ENCODE data around the gene CD34.
"Not testable (repeated sequence)": the region's sequence is repeated elsewhere in the genome, so short reads cannot be mapped to it uniquely, and the experiment has no call there.

Gene CD34

DNA sequence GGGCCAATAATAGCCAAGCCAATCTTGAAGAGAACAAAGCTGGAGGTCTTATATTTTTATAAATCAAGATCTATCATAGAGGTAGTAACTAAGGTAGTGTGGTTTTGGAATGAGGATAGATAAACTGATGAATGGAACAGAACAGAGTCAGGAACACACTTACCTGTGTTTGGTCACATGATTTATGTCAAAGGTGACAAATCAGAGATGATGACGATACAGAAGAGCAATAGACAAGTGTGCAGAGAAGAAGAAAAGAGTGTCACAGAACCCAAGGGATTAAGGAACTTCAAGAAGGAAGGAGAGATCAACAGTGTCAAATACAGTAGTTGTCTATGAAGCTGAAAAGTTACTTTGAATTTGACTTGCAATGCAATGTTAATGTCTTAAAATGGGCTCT is 16.1 kb upstream of the CD34 start:
- DNase-seq, result no peak

- DNase-seq, result not testable (repeated sequence)
Measured at GRCh38 chr1:207925969-207926368, 15.0 kb upstream of the CD34 start.

DNA sequence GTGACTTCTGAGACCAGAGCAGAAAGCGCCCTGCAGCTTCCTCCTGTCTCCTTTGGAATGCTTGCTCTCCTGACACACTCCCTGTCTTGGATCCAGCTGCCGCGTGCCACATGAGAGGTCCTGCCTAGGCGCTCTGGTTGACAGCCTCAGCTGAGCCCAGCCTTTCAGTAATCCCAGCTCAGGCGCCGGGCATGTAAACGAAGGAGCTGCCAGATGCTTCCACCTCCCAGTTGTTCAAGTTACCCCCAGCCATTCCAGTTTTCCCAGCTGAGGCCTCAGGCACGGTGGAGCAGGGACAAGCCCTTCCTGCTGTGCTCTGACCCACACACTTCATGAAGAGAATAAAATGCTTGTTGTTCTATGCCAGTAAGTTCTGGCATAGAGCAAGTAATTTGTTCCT is 14.3 kb upstream of the CD34 start:
- peak; percentile 81 for DNase-seq

GRCh38 chr1:207923561-207923960 is 12.6 kb upstream of the CD34 start:
- DNase-seq, result no peak

DNA sequence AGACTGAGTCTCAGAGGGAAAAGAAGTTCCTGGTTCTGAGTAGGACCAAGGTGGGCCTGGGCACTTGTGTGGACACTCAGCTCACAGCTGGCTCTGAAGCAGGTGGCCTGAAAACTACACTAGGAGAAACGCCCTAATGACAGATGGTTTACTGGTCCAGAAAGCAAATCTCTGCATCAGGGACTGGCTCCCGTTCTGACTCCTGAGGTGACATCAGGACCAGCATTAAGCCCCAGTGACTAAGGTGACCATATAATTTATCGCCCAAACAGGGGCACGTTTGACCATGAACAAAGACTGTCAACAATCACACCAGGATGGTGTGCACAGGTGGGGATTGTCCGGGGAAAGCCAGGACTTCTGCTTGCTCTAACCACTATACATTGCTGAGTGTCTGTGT is 12.2 kb upstream of the CD34 start:
- no peak for DNase-seq

DNA sequence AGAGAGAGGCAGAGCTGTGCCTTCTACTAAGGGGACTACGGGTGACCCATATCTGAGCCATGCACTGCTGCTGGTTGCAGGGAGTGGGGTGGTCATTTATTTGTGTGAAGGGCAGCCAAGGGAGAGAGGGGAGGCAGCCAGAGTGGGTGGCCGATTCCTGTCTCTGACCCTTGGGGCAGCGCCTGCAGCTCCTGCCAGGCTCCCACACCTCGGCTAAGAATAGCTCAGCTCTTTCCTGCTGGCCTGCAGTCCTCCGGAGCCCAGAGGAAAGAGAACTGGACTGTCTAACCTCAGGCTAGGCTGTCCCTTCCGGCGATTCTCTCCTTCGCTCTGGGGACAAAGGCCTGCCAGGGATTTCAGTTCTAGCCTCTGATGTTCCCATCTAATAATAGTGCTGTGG is 11.6 kb upstream of the CD34 start:
- peak; percentile 46 for DNase-seq

DNA sequence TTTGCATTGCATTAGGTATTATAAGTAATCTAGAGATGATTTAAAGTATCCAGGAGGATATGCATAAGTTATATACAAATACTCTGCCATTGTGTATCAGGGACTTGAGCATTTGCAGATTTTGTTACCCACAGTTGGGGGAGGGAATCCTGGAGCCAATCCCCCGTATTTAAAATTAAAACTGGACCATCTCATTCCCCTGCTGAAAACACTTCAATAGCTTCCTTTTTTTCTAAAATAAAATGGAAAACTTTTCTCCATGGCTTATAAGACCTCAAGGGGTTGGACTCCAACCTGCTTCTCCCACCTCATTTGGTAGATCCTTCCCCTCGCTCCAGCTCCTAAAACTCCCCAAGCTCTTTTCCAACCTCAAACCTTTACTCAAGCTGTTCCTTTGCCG is 10.4 kb upstream of the CD34 start:
- DNase-seq, result no peak

- DNase-seq, result peak; percentile 64
Measured at GRCh38 chr1:207920444-207921021, 9.6 kb upstream of the CD34 start.

DNA sequence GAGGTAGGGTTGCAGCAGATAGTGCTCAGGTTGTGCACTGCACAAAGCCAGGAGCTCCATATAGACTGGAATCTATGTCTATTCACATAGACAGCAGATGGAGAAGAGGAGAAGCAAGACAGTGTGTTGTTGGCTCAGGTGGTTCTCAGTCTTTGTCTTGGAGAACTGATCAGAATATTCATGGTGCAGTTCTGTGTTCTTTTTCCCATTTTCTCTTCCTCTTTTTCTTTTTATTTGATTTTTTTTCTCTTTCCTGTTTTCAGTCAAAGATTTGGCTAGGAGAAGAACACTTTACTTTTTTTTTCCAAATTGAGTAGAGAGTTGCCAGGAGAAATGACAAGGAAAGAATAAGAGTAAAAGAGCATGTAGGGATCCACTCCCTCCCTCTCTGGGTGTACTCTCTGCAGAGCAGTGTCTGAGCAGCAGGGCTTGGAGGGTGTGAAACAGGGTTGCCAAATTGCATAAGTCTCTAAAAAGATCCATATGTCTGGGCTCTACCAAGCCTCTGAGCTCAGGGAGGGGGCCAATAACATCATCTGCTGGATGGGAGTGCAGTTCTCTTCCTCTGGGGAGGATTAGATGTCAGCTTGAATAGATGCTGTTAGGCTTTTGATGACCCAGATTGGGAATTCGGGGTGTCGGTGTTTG is 8.7 kb upstream of the CD34 start:
- DNase-seq, result peak; percentile 85

GRCh38 chr1:207918581-207918980 is 7.7 kb upstream of the CD34 start:
- no peak for DNase-seq

GRCh38 chr1:207918011-207918410 is 7.1 kb upstream of the CD34 start:
- no peak for DNase-seq

DNA sequence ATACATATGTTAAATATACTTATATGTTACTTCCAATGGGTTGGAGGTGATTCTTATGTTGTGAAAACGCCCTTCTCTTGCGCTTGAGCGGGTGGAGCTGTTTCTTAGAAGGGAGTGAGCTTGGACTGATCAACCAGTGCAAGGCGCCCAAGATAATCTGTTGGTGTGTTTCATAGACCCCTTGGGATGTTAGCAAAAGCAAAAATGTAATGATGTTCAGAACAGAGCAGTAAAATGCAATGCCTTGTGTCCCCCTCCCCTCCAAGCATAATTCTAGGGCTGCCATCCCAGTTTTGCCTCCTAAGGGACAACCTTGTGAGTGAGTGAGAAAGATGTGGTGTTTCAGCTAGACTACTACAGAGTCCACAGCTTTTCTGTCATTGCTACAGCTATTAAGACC is 6.2 kb upstream of the CD34 start:
- DNase-seq, result peak; percentile 77

- no peak for DNase-seq
Measured at GRCh38 chr1:207913951-207914350, 3.0 kb upstream of the CD34 start.

DNA sequence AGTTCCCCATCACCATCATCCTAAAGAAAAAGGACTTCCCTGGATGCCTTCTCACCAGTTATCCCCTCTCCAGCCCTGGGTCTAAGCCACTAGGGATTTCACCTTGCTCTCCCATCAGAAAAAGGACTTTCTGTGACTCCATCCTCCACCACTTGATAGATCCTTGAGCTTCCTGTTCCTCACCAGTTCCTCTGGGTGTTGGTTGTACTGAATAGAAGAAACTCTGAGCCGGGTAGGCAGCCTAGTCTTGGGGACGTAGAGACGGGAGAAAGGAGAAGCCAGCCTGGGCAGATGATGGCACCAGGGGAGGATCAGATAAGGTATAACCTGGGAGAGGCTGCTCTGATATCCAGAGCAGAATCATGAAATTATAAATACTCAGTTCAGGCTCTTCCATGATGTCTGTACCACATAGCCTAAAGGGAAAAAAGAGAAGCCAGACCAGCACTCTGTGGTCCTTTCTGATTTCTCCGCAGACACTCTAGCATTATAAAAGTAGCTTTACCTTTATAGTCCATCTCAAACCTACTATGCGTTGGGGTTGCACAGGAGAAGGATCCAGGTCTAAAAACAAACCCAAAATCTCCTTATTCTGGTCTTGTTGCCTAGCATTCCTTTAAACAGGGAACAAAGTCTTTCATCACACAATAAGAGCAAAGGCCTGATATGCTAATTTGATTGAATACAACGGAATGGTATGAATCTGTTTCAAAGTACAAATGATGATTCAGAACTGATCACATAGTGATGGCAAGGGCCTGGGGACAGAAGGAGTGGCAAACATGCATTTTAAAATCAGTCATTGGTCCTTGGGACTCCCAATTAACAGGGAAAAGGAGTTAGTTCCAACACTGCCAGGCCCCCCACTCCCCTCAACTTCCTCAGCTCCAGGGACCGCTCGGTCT is 1.2 kb upstream of the CD34 start:
- DNase-seq, result no peak

DNA sequence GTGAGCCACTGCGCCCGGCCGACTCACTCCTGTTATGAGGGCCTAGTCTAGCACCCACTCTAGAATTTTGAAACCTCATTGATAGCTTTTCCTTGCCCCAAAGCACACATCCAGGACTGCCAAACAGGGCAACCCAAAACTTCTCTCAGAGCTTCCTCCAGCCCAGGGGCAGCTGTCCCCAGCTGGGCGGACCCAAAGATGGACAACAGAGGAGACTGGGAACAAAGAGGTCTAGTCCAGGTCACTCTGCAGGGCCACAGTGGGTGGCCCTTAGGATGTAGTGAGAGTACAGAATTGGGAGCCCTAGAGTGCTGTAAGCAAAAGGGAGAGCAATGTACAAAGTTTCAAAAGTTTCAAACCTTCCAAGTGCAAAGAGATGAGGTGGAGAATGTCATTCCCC is 1.2 kb downstream of the CD34 start:
- no peak for DNase-seq

DNA sequence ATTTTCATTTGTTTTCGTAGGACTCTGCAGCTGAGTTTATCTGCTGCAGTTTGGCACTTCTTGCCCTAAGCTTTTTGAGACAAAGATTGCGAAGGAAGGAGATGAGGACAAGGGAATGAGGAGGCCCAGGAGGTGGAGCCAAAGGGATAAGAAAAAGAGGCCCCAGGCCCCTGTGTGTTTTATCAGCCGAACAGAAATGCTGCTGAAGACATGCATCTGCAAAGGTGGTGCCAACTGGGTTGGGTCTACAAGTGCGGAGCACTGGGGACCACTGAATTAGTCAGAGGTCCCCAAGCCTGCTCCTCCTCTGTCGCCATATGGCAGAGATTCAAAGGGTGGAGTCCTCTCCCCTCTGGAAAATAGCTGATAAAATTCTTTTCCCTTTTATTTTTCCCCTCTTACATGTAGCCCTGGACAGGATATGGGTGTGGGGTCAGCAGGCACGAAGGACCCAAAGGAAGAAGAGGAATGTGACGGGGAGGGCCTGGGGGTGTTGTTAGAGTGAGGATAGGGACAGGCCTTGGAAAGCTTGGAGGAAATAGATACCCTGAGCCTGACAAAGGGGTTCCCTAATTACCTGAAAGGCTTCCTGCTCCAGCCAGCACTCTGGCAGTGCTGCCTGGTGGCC is 2.7 kb downstream of the CD34 start:
- DNase-seq, result peak; percentile 47

- no peak for DNase-seq
Measured at GRCh38 chr1:207904391-207904790, 6.5 kb downstream of the CD34 start.

- no peak for DNase-seq
Measured at GRCh38 chr1:207903767-207904166, 7.2 kb downstream of the CD34 start.

- no peak for DNase-seq
Measured at GRCh38 chr1:207903053-207903452, 7.9 kb downstream of the CD34 start.

GRCh38 chr1:207902566-207902965 is 8.4 kb downstream of the CD34 start:
- no peak for DNase-seq

DNA sequence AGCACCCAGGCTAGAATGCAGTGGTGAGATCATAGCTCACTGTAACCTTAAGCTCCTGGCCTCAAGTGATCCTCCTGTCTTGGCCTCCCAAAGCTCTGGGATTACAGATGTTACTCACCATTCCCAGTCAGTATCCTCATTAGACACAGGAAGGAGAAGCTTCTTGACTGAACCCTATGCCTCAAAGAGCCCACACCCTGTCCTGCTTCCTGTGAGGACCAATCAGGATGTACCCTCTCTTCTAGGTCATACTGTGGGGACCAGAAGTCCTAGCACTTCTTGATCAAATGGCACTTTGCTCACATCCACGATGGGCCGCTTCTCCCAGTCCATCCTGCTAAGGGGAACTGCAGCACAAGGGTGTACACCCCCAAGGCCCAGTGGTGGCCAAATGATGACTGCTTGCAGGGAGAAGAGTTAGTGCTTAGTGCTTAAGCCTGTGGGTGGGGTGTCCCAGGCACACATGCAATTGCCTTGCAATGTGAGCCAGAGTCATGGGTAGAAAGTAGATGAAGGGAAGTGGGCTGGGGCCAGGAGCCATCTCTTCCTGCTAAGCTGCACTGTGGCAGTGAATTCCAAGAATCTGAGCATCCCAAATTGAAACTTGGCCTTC is 9.8 kb downstream of the CD34 start:
- no peak for DNase-seq

- DNase-seq, result no peak
Measured at GRCh38 chr1:207898836-207899235, 12.1 kb downstream of the CD34 start.

- DNase-seq, result no peak
Measured at GRCh38 chr1:207898260-207898659, 12.7 kb downstream of the CD34 start.
